ENCODE data around the gene PHACTR4.

- TF ChIP-seq SUZ12 (IDR thresholded peaks at IDR 0.05) (no peak), CTBP1 (IDR thresholded peaks at IDR 0.05; ENCODE audit: borderline replicate concordance) (no peak), BHLHE40 (IDR thresholded peaks at IDR 0.05; ENCODE audit: borderline replicate concordance) (no peak), SP1 (IDR thresholded peaks at IDR 0.05) (no peak), NFRKB (IDR thresholded peaks at IDR 0.05) (no peak), ZNF384 (IDR thresholded peaks at IDR 0.05) (no peak), ARNT (IDR thresholded peaks at IDR 0.05) (no peak), LEF1 (IDR thresholded peaks at IDR 0.05; ENCODE audit: borderline replicate concordance) (no peak), L3MBTL2 (conservative IDR thresholded peaks at IDR 0.05) (no peak), FOXA1 (IDR thresholded peaks at IDR 0.05) (no peak)
Measured at GRCh38 chr1:28412731-28413130, 43.2 kb downstream of the PHACTR4 start.
